Measurements from ENCODE around the gene WDR90.
A peak's percentile ranks its signal among the peaks of the same experiment; 100 is the strongest.

Gene WDR90

GRCh38 chr16:711084-711483 lies 61.9 kb downstream of the WDR90 start:
- DNase-seq: no peak

GRCh38 chr16:711548-712320 lies 62.6 kb downstream of the WDR90 start:
- DNase-seq: peak; percentile 80

GRCh38 chr16:712740-713250 lies 63.6 kb downstream of the WDR90 start:
- DNase-seq: peak; percentile 45

- no peak for DNase-seq
These were observed 64.9 kb downstream of the WDR90 start for GRCh38 chr16:714079-714478.

- peak; percentile 88 for DNase-seq
These were observed 65.7 kb downstream of the WDR90 start, which contains the start of gene METRN for GRCh38 chr16:714558-715476. TSS of gene METRN (plus strand) at chr16:715118. CDS start at chr16:715290, 172 bp downstream.

GRCh38 chr16:715477-716199 lies 66.5 kb downstream of the WDR90 start:
- DNase-seq: no peak

- no peak for DNase-seq
These were observed 67.0 kb downstream of the WDR90 start for GRCh38 chr16:716200-716568.

- no peak for DNase-seq
These were observed 67.7 kb downstream of the WDR90 start for GRCh38 chr16:716768-717325.
